HG03460 (cell line): ENCODE measurements around the gene CACNA2D4.

ENCODE experiments used
- ATAC-seq: cut with Tn5 transposase; IDR thresholded peaks from one replicate; pipeline ENCODE4 v1.9.1; 2021; ENCODE audit not compliant: unreplicated experiment

Gene CACNA2D4

DNA sequence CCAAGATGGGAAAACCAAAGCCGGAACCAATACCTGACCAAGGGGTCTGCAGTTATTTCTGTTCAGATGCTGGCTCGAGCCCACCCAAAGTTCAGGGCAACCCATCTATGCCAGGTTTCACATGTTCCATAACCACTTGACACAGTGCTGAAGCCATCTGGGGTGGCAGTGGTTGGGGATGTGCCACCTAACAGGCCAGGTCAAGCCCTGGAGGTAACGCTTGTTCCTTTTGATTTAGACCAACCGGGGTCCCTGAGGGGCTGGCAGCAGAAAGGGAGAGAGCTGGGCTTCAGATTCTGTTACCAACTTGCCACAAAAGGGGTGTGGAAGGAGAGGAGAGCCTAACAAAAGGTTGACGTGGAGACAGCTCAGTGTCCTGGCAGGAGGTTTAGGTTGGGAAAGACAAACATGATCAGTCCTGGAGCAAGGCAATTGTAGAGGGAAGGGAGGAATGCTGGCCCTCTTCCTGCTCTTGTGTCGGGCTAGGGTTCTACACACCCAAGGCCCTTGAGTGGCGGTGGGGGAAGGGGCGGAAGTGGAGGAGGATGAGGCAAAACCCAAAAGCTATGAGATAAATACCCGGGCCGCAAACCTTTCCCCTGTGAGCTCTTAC lies 31.9 kb downstream of the CACNA2D4 start:
- no peak for ATAC-seq

DNA sequence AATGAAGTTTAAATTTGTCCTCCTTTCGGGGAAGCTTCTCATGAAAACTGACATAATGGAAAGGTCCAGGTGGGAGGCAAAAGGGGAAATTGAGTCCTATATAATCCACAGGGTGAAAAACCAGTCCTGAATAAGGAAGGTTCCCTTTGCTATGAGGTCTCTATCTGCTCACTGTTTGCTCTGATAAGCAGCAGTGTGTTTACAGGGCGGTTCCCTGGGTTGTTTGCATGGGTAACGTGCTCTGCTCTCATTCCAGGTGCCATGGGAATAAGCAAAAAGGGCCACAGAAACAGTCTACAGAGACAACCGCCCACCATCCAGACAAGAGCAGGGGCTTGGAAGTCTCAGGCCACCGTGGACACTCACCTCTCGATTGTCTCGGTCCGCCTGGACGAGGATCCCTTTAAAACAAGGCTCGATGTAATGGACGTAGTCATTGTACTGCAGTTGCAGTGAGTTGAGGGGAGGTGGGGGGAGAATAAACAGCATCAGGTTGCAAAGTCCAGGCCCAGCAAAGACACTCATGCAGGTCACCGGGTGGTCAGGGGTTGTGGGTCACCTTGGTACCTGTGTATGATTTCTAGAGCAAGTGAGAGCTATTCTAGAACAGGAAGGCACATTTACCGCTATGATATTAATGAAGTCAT lies 32.7 kb downstream of the CACNA2D4 start:
- ATAC-seq = no peak

DNA sequence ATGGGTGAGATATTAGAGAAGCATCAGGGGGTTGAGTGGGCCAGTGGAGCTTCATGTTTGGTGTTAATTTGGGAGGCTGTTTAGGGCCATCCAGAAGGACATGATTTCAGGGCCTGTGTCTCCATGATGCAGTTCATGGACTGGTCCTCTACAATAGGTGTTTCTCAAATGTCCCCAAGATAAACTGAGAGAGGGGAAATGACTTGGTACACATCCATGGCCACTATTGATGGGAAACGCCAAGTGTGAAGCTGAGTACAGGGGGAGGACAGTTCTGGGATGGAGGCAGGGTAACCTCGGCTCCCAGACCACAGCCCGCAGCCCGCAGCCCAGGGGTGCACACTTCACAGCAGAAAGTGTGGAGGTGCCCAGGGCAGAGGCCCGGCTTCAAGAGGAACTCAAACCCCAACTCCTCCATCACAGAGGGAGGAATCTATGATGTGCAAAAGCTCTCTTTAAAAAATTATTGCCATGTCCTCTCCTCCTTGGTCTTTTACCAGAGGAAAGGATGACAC lies 33.3 kb downstream of the CACNA2D4 start:
- no peak for ATAC-seq

DNA sequence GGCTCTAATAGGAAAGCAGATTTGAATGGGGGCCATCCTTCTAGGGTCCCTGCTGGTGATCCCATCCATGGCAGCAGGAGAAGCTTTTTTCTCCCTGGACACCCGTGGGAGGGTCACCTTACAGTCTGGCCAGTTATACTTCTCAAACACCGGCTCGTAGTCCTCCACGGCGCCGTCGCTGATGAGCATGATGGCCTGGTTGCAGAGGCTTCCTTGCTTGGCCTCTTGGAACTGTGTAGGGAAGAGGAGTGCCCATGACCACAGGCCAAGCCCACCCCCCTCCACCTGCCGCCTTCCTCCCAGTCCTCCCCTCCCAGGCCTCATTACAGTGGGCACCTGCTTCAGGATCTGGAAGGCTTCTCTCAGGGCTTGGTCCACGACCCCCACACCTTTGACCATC lies 33.8 kb downstream of the CACNA2D4 start:
- no peak for ATAC-seq

DNA sequence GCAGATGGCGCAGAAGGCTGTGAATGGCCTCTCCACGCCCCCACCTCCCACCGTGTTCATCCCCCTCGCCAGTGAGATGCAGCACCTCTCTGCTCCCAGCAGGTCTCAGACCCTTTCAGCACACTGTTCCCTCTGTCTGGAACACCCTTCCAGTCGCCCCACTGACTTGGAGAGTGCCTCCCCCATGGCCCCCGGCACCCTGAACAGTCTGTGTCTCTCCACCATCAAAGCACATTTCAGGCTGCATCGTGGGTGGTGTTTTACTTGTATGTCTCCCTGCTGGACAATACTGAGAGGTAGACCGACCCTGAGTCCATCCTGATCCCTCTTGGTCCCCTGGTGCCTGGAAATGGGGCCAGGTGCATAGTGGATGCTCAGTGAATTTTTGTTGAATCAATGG lies 34.9 kb downstream of the CACNA2D4 start:
- ATAC-seq = no peak

DNA sequence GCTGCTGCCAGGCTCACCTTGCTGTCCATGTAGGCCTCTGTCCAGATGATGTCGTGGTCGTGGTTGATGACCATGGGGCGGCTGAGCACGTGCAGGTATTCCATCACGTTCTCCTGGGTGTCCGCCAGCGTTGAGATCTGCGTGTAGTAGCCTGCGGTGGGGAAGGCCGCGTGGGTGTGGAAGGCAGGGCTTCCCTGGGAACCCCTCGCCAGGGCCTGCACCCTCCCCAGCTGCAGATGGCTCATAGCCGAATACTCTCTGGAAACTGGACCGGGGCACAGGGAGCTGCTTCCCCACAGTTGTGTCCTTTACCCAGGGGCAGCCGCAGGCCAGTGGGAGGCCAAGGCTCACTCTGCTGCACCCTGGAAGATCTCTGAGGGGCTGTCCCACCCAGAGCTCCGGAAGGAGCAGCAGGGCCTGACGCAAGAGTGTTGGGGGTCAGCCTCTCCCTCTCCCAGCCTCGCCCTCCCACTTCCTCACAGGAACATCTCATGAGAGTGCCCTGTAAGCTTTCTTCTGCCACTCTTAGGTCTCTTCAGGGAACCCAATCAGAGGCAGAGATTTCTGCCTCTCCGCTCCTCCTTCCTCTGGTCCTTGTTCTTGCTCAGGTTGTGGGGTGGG lies 35.5 kb downstream of the CACNA2D4 start:
- no peak for ATAC-seq

DNA sequence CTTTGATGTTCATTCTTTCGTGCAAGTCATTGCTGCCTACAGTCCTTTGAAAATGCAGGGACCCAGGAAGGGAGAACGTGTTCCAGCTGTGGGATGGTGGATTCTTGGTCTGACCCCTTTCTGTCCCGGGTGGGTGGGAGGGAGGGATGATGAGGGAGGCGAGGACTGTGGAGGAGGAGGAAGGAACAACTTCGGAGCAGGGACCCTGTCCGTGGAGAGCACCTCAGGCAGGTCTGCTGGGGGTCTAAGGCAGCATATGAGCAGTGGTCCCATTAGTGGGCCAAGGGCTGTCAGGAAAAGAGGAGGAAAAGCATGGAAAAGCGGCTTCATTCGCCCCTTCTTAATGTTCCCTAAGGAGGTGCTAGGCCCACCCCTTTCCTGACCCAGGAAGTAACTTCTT lies 36.0 kb downstream of the CACNA2D4 start:
- ATAC-seq = no peak

DNA sequence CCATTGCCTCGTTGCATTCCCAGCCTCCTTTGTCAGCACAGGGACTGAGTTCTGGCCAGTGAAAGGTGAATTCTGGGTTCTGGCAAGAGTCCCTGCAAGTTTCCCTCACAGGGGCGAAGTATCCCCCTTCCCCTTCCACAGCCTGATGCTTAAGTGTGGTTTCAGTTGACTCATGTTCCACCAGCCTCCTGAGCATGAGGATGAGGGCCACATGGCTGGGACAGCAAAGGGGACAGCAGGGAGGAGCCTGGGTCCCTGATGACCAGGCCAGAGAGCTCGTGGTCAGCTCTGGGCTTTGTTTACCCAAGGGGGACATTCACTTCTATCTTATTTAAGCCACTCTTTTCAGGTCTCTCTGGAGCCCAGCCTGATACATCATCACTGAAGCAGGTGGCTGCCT lies 36.5 kb downstream of the CACNA2D4 start:
- ATAC-seq = no peak

DNA sequence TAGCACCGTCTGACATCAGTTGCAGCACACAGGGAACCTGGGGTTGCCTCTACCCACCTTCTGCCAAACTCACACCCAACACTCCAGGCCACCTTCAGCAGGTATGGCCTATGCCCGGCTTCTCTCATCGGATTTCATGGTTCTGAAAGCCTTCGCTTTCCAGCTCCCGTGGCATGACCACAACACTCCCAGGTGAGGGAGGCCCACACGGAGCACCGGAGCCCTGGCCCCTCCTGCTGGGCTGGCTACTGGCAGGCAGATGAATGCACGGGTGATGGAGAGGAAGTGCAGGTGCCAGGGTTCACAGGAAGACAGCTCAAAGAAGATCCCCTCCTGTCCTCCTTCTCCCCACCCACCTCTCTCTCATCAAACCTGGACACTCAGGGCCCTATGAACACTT lies 37.2 kb downstream of the CACNA2D4 start:
- no peak for ATAC-seq

DNA sequence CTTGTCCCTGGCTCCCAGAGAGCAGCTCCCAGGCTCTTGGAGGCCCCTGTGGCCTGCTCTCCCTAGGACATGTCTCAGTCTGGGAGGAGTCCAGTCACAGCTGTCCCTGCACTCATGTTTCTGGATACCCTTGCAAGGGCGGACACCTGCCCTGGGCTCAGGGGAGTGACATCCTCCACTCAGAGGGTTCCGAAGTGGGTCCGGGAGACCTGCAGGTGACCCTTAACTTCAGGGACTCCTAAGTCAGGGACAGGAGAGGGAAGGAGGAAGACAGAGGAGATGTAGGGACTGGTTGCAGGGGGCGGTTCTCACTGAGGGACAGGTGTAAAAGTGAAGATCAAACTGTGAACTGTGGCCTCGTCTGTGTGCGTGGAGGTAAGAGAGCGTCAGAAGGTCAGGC lies 37.6 kb downstream of the CACNA2D4 start:
- ATAC-seq = no peak

DNA sequence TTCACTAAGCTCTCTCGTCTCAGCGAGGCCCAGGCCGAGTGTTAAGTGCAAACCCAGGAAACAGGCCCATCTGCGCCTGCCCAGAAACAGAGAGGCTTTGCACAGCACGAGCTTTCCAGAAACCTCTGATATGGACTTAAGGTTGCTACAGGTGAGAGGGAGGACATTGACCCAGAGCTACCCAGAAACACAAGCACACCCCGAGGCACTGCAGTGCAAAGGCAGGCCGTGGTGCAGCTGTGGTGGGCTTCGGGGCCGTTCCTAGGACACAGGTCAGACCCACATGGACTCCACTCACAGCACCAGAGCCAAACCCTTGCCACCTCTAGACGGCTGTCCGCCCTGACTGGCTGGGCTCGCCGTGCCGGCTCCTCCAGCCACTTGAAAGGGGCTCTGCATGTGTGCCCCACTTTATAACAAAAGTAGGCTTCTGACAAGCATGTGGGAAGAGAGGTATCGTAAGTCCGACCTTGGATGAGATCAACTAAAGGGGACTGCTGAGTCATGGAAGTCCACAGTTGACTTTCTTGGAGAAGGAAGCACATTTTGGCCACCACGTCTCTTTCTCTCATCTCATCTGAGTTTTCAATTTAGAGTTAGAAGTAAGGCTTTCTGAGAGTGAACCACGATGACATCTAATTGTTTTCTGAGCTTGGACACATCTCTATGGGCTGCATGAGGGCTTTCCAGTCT lies 38.2 kb downstream of the CACNA2D4 start:
- no peak for ATAC-seq

DNA sequence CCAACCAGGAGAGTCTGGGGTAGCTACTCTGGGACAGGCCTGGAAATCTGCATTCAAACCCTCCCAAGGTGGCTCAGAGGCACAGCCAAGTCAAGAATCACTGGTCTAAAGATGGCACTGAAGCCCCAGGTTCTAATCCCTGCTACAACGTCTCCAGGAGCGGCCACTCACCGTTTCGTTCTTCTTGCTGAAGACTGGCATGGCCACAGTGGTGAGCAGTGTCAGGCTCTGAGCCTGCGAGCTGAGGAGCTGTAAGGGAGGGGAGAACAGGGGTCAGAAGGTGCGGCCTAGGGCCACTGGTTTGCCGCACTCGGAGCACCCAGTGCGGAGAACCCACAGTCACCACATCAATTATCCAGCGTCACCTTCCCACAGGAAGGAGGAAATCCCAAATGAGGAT lies 38.8 kb downstream of the CACNA2D4 start:
- ATAC-seq = no peak

DNA sequence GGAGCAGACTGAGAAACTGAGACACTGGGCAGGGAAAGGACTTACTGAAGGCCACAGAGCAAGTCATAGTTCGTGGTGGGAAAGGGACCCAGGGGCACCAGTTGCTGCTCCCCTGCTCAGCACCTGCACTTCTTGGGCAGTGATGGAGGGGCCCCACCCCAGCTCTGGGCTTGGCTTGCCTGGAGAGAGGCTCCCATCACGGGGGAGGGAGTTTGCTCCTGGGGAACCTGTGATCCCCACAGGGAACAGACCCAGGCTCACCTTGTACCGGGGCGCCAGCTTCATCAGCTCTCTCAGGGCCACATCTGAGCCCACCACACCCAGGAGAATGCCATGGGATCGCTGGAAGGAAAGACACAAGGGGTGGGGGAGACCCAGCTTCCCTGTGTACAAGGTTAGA lies 39.8 kb downstream of the CACNA2D4 start:
- no peak for ATAC-seq

DNA sequence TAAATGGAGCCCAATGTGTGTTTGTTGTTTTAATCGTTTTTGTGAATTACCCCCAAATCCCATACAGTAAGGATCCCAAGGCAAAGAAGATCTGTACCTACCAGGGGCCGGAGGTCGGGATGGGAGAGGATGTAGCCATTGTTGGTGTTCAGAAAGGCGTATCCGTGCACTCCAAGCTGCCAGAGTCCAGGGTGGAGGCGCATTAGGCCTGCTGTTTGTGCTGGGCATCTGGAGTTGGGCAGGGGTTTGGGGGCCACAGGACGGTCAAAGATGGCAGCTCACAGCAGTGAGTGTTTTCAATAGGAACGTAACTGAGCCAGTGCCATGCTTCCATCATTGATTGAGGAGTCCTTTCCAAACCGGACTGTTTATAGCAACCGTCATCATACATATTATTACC lies 40.2 kb downstream of the CACNA2D4 start:
- no peak for ATAC-seq

DNA sequence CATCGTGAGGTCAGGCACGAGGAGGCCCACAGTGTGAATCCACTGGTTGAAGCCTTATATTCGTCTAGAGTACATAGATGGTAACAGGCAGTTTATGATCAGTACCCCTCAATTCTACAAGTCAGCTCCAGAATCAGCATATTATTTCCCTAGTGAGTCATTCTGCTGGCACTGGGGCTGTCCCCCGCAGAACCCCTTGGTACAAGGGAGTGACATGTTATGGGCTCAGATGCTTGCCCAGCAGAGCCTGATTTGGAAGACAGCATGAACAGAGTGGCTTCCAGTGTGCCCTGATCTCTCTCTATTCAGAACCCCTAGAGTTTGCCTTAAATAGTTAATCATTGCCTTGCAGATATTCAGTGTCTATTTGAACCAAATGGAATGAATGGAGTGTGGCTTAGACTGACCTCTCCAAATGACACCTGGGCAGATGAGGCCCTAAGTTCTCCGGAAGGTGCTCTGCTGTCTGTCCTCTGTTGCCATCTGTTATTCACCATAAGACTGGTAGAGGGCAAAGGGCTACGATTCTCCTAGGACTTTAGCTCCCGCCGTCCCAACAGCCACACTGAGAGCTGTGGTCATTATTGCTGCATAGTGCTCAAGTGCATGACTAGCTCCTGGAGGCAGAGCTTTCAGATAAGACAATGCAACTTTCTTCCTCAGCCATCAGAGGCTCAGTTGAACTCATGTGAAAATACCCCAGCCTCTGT lies 41.1 kb downstream of the CACNA2D4 start:
- ATAC-seq = no peak

DNA sequence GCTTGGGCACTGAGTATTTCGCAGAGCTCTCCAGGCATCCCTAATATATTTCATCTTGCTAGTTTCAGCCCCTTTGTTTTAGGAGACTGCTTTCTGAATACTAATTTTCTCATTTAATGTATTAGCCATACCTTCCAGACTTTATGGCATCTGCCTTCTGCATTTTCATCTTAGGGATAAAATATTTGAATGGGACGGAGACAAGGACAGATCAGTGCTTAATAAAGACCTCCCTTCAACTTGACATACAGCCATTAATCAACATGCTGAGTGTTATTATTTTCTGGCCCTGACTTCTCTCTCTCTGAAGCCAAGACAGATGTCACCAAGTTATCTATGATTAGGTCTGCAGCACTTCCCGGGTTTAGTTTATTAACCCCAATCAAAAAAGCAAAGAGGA lies 42.4 kb downstream of the CACNA2D4 start:
- ATAC-seq = no peak

DNA sequence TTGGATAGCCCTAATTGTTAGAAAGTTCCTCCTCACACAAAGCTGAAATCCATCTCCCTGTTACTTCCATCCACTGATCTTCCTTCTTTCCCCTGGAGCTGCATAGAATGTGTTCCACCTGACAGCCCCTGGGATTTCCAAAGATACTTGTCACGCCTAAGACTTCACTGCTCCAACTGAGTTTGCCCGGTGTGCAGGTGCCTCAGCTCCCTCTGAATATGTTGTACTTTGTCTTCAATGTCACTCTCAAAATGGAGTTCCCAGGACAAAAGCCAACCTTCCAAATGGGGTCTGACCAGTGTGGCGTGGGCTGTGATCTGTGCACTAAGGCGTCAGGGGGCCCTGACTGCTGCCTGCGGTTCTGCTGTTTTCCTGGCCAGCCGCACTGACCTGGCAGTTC lies 42.8 kb downstream of the CACNA2D4 start:
- no peak for ATAC-seq

DNA sequence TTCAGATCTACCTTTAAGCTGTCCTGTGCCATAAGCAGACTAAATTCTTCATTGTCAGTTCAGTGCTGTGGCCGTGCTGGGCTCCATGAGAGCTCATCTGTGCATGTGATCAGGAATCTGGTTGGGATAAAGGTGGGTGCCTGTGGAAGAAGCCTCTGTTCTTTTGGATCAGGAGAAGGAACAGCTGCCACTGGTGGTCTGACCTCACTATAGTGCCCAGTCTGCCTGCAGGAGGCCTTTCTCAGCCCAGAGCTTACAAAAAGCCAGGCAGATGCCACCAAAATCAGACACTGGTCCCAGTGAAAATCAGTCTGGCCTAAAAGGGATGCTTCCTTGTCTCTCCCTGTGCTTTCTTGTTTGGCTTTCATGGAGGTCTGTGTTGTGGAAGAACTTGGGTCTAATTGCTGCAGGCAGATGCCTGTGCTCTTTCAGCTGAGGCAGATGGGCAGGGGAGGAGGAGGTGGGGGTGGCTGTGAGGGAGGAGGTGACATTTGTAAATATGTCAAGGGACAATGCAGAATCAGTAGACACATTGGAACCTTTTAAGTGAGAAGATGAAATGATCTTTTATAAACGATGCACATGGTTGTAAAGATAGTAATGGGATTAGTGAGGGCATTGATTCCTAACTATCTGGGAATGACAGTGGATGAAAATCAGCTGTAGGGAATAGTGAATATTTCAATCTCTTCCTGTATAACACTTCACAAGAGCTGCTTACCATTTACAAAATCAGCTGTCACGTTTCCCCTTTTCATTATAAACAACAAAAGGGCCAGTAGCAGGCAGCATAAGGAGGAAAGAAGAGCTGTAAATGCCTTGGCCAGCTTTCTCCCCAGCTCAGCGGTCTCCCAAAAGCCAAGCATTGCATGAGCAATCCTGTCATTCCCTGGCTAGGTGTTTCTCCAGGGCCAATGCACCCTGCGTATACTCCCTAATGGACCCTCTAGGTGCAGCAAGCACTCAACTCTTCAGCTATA lies 44.6 kb downstream of the CACNA2D4 start:
- ATAC-seq = no peak

DNA sequence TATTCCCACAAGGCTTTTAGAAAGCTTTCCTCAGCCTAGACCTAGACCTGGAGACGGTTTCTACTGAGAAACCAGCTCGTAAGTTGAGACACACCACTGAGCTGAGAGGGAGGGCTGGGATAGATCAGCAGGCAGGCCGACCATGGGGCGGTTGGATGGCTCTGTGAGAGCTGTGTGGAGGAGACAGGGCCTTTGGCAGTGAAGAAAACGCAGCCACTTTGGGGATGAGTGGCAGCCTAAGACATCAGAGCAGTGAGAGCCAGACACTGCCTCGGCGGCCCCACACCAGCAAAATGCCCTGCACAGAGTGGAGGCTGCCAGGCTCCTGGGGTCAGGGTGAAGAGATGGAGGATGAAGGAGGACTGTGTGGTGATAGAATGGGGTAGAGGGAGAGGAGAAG lies 46.0 kb downstream of the CACNA2D4 start:
- ATAC-seq = no peak

DNA sequence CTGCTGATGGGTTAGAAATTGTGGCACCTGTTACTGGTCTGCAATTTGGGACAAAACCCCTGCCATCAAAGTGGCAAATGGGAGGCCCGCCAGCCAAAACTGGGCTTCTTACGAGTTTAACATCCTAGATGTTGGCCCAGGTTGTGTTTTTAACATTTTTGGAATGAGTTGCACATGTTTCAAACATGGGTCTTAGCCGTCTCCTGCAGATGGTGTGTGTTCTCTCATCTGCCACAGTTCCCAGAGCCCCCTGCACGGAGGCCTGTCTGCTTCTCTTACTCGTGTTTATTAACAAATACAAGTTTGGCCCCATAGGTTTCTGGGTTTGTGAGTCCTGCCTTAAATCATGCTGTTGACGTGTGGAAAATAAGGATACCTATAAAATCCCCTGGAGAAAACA lies 46.5 kb downstream of the CACNA2D4 start:
- no peak for ATAC-seq
